NCI-H774 (cell line): ENCODE results near the gene UQCRH.
"Not testable (repeated sequence)": the region's sequence is repeated elsewhere in the genome, so short reads cannot be mapped to it uniquely, and the experiment has no call there.

ENCODE experiments used
- DNase-seq: peaks from one replicate; lab custom pipeline; 2025; lab: John Stamatoyannopoulos, UW

Gene UQCRH

DNA sequence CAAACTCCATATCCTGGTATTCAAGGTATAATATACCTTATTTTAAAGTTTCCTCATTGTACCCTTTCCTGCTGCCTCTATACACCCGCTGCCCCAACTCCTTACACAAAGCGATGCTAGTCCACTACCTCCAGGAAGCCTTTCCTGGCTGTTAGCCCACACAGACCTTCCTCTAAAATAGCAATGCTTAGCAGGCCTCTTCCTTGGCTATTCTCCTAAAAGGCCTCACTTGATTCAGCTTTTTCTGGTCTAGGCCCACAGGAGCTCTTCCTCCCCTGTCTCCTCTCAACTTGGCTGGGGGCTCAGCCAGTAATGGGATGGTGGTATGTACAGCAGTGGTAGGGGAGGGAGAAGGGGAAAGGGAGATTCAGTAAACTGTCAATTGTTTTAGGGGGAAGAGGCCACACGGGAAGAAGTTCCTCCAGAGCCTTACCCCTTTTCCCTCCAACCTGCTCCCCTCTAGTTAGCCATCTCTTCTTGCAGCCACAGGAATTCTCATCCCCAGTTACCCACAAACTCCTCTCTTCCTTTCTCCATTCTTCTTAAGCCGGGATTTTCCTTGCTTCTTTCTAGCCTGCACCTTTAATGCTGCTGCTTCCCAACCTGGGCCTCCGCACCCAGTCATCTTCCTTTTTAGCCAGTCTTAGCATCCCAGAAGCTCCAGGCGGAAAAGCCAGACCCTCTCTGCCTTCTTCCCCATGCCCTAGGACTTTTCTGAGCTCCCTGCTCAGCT is 2.7 kb upstream of the UQCRH start:
- no peak for DNase-seq

DNA sequence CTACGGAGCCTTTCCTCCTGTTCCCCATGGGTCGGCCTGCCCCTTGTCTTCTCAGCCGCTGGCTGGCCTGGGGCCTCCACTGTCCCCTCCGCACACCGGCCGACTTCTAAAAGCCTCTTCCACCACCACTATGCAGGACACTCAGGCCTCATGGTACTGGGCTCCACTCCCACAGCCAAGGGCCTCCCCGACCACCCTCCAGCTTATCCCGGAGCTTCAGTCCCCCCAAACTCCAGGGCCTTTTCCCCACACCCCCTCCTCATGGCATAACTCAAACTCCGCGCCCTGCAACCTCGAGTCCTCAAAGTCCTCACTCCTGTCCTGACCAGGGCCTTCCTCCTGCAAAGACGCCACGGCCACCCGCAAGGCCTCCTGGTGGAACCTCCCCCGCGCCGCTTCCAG is 2.1 kb upstream of the UQCRH start:
- no peak for DNase-seq

DNA sequence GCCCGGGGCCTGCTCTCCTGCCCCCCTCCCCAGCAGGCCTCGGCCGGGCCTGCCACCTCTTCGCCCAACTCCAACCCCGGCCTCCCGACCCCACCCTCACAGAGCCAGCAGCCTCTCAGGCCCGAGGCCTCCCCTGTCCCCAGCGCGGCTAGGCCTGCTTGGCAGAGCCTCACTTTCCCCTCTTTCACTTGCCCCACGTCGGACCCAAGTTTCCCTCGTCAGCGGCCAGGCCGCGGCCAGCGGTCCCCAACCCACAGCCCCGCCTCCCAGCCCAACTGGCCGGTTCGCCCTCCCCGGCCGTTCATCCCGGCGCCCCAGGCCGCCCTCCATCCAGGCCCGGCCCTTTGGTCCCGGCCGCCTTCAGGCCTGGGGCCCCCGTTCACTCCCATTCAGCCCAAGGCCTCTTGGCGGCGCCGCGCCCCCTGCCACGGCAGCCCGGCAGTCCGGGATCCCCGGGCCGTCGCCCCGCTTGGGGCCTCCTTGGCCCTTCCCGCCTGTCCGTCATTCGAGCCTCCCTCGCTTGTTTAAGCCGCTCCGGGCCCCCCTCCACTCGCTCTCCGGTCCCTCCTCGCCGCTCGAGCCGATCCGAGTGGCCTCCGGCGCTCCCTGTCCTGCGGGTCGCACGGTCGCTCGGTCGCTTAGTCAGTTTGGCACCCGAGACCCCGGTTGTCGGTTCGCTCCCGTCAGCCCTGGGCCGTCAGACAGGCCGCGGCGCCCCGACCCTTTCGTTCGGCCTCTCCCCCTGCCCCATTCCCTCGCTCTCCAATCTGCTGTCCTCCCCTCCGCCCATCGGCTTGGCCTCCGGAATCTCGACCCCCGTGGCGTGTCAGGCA is 1.5 kb upstream of the UQCRH start:
- DNase-seq, result peak; percentile 31

DNA sequence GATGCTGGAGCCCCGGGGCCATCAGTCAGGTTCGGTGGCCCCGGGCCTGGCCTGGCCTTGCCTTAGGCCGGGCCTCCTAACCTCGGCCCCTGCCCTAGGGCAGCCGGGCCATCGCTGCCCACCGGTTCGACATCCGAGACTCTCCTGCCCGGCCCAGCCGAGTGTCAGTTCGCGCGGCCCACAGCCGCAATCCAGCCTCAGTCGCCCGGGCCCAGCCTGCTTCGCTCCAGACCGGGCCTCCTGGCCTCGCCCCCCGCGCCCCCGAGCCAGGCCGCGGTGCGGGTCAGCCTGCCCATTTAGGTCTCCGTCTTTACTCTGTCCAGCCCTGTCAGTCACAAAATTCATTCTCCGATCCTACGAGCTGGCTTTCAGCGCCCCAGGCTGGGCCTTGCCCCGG is 859 bp upstream of the UQCRH start:
- peak; percentile 45 for DNase-seq

DNA sequence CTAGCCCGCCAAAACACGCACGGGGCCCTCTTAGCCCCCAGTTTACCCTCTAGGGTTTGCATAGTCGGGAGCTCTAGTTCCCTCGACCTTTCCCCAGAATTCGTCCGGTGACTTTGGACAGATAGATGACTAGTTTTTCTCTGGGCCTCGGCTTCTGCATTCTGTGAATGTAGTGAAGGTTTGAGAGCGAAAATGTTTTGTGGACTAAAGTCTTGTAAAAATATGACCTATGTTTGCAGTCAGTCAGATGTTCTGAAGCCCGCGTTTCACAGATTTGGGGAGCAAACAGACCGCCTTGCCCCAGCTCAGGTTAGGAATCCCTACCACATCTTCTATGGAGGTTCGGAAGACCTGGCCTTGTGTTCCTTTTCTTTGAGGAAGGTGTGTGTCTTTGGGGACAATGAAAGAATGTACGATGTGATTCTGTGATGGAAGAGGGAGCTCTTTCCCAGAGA is 401 bp downstream of the UQCRH start:
- DNase-seq, result no peak

DNA sequence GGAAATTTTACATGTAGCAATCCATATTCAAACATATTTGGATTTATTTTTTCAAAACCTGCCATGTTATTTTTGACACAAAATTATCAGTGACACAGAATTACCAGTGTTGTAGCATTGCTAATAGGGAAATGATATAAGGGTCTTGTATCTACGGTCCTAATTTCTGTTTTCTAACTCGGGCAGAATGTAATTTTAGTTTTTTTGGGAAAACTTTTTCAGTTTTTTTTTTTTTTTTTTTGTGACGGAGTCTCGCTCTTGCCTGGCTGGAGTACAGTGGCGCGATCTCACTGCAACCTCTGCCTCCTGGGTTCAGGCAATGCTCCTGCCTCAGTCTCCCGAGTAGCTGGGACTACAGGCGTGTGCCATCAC is 2.6 kb downstream of the UQCRH start:
- no peak for DNase-seq

DNA sequence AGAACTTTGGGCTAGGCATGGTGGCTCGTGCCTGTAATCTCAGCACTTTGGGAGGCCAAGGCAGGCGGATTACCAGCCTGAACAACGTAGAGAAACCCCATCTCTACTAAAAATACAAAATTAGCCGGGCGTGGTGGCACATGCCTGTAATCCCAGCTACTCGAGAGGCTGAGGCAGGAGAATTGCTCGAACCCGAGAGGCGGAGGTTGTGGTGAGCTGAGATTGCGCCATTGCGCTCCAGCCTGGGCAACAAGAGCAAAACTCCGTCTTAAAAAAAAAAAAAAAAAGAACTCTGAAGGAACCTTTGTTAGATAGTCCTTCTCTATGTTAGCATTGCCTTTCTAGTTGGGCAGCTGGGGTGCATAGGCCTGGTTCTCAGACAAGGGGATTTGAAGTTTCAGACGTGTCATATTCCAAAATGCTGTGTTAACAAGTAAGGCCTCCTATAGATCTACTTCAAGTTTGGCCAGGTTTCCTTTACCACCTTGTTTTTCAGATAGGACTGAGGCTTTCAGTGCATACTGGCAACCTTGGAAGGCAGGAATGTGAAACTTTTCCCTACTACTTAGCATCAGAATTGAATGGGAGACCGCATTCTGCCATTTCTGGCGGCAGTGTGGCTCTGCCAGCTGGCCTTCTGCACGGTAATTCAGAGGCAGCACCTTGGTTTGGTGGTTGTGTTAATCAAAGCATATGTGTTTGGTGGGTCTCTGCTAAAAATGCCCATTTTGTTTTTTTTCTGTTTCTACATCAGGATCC is 6.1 kb downstream of the UQCRH start:
- DNase-seq, result no peak

DNA sequence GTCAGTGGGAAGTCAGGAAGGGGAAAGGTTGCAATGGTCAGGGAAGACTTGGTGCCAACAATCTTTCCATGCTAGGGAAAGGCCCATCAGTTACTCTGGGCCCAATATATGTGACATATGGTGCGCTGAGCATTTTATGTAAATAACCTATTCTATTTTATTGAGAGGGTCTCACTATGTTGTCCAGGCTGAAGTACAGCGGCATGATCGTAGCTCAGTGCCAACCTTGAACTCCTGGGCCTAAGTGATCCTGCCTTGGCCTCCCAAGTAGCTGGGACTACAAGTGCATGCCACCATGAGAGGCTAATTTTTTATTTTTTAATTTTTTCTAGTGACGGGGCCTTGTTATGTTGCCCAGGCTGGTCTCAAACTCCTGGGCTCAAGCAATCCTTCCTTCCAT is 6.8 kb downstream of the UQCRH start:
- no peak for DNase-seq

DNA sequence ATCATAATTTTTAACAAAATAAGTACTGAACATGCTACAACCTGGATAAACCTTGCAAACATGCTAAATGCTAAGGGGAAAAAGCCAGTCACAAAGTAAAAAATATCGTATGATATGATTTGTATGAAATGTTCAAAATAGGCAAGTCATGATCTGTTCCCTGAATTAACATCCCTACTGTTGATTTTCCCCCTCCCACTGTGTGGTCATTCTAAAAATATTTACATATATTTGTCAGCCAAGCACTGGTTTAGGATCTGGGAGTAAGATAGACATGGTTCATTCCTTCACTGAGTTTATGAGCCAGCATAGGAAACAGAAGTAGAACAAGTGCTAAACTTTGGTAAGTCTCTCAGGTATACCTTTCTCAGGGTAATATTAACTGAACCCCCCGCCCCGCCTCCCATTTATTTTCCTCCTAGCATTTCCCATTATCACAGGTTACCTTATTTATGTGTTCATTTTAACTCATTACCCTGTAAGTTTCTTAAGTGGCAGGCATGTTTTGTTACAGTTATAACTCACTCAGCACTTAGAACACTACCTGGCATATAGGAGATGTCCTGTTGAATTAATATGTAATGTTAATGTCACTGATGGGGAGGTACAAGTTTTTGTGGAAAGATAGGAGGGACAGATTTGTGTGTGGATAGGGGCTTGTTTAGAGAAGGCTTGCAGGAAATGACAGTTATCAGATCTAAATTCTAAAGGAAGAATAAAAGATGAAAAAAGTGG is 12.3 kb downstream of the UQCRH start:
- DNase-seq, result no peak

DNA sequence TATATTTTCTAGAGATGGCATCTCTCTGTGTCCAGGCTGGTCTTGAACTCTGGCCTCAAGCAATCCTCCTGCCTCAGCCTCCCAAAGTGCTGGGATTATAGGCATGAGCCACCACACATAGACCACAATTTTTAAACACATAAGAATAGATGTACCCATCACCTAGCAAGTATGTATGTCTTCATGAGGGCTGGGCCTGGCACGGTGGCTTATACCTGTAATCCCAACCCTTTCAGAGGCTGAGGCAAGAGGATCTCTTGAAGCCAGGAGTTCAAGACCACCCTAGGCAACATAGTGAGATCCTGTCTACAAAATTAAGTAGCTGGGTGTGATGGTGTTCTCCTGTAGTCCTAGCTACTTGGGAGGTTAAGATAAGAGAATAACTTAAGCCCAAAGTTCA is 13.8 kb downstream of the UQCRH start:
- DNase-seq, result no peak

DNA sequence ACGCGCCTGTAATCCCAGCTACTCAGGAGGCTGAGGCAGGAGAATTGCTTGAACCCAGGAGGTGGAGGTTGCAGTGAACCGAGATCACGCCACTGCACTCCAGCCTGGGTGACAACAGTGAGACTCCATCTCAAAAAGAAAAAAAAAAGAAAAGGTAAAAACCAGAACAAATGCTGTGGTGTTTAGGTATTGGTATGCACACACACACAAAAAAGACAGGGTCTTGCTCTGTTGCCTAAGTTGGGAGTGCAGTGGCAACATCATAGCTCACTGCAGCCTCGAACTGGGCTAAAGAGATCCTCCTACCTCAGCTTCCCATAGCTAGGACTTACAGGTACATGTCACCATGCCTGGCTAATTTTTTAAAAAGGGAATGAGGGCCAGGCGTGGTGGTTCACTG is 15.8 kb downstream of the UQCRH start:
- DNase-seq, result not testable (repeated sequence)

DNA sequence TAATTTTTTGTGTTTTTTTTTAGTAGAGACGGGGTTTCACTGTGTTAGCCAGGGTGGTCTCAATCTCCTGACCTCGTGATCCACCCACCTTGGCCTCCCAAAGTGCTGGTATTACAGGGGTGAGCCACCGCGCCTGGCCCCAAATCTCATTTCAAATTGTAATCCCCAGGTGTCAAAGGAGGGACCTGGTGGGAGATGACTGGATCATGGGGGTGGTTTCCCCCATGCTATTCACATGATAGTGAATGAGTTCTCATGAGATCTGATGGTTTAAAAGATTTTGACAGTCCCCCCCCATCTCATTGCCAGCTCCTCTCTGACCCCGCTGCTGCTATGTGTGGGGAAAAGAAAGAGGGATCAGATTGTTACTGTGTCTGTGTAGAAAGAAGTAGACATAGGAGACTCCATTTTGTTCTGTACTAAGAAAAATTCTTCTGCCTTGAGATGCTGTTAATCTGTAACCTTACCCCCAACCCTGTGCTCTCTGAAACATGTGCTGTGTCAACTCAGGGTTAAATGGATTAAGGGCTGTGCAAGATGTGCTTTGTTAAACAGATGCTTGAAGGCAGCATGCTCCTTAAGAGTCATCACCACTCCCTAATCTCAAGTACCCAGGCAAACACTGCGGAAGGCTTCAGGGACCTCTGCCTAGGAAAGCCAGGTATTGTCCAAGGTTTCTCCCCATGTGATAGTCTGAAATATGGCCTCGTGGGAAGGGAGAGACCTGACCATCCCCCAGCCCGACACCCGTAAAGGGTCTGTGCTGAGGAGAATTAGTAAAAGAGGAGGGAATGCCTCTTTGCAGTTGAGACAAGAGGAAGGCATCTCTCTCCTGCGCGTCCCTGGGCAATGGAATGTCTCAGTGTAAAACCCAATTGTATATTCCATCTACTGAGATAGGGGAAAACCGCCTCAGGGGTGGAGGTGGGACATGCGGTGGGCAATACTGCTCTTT is 16.7 kb downstream of the UQCRH start:
- not testable (repeated sequence) for DNase-seq

DNA sequence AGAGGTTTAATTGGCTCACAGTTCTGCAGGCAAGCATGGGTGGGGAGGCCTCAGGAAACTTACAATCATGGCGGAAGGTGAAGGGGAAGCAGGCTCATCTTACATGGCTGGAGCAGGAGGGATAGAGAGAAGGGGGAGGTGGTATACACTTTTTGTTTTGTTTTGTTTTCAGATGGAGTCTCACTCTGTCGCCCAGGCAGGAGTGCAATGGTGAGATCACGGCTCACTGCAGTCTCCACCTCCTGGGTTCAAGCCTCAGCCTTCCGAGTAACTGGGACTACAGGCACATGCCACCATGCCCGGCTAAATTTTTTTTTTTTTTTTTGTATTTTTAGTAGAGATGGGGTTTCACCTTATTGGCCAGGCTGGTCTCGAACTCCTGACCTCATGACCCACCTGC is 18.7 kb downstream of the UQCRH start:
- DNase-seq, result not testable (repeated sequence)

DNA sequence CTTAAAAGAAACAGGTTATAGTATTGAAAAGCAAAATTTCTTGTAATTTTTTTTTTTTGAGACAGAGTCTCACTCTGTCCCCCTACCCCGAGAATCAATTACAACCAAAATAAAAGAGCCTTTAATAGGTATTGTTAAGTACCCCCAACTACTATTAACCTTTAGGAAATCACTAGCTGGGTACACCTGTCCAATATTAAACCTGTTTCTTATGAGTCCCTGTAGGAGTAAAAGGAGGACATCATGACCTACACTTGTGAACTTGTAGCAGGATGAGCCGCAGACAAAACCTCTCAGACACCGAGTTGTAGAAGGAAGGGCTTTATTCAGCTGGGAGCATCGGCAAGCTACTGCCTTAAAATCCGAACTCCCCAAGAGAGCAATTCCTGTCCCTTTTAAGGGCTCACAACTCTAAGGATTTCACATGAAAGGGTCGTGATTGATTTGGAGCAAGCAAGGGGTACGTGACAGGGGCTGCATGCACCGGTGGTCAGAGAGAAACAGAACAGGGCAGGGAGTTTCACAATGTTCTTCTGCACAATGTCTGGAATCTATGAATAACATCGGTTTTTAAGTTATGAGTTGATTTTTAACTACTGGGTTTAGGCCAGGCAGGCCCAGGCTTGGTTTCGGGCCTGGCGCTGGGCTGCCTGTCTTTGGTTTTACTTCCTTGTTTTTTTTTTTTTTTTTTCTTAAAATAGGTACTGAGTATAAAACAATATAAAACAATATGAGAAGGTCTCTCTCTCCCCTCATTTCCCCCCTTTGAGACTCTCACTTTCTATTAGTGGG is 22.0 kb downstream of the UQCRH start:
- DNase-seq, result not testable (repeated sequence)

DNA sequence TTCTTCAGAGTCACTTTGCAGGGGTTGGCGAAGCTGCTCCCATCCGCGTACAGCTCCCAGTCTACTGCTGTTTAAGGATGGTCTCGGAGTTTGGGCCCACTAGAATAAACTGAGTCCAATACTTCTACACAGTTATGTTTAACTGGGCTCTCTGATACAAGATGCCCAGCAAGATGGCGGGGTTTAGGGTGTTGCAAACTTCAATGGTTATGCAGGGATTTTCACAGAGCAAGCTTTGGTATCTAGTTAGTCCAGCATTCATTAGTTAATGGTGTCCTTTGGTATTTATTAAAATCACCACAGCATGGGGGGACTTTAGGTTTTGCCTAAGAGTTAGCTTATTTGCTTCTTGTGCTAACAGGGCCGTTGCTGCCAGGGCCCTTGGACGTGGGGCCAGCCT is 24.7 kb downstream of the UQCRH start:
- not testable (repeated sequence) for DNase-seq

DNA sequence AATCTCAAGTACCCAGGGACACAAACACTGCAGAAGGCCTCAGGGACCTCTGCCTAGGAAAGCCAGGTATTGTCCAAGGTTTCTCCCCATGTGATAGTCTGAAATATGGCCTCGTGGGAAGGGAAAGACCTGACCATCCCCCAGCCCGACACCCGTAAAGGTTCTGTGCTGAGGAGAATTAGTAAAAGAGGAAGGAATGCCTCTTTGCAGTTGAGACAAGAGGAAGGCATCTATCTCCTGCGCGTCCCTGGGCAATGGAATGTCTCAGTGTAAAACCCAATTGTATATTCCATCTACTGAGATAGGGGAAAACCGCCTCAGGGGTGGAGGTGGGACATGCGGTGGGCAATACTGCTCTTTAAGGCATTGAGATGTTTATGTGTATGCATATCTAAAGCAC is 26.3 kb downstream of the UQCRH start:
- DNase-seq, result not testable (repeated sequence)

DNA sequence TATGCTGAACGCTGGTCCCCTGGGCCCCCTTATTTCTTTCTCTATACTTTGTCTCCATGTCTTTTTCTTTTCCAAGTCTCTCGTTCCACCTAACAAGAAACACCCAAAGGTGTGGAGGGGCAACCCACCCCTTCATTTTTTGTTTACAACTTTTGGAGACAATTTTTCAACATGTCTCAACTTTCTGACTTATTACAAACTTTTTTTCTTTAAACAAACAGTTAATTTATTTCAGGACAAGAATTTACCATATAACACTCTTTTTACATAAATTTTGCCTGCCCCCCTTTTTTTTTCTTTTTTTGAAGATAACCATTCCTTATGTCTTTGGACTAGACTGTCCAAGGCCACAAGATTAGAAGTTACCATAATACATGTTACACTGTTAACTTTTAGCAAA is 26.9 kb downstream of the UQCRH start:
- DNase-seq, result not testable (repeated sequence)

DNA sequence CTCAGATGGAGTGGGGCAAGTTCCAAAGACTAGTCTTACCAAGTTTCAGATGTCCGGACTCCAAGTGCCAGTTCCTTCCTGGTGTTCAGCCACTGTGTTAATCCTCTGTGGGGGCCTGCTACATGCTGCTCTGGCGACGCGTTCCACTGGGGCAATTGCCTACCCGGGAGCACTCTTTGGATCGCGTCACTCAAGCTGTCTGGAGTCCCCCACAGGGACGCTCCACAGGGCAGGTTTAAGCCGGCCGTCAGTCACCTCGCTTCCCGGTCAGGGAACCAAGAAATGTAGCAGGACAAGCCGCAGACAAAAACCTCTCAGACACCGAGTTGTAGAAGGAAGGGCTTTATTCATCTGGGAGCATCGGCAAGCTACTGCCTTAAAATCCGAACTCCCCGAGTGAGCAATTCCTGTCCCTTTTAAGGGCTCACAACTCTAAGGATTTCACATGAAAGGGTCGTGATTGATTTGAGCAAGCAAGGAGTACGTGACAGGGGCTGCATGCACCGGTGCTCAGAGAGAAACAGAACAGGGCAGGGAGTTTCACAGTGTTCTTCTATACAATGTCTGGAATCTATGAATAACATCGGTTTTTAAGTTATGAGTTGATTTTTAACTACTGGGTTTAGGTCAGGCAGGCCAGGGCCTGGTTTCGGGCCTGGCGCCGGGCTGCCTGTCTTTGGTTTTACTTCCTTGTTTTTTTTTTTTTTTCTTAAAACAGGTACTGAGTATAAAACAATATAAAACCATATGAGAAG is 28.5 kb downstream of the UQCRH start:
- DNase-seq, result not testable (repeated sequence)
